Subcutaneous adipose tissue (tissue), 4 donors: ENCODE measurements around the gene EIF5. TPM values are rescaled to one million over a fixed set of nuclear protein-coding genes. Genes with fewer than 3 reads are reported as not detected.

Experiments
- total RNA-seq, 4 donors: library from RNA; depleted of rRNA; stranded (reverse); fragments of >200 nt; gene quantifications; one replicate each; pipeline ENCODE4 v1.1.0, GENCODE V29; 2016
- TF ChIP-seq, protein P1 (sequence below): fragments of 450-650 bp; IDR thresholded peaks from one replicate; pipeline ENCODE4 v1.5.1; 2016; ENCODE audit warnings: low read depth, mild to moderate bottlenecking, control low read depth, antibody characterized with exemption, moderate library complexity

The EIF5 gene
- total RNA-seq, 4 donors from 2014 or later: 124 to 353 (median 137) TPM

DNA sequence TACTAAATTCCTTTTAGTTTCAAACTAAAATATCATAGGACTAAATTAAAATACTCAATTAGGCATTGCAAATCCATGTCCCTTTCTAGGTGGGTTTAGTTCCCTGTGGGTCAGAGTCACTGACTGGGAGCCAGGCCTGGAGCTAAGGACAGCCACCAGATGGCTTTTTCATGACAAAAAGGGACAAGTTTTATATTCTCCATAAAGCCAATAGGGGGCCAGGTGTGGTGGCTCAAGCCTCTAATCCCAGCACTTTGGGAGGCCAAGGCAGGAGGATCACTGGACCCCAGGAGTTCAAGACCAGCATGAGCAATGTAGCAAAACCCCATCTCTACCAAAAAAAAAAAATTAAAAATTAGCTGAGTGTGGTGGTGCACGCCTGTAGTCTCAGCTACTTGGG, 35.4 kb upstream of the EIF5 start:
- TF ChIP-seq, protein P1, sequence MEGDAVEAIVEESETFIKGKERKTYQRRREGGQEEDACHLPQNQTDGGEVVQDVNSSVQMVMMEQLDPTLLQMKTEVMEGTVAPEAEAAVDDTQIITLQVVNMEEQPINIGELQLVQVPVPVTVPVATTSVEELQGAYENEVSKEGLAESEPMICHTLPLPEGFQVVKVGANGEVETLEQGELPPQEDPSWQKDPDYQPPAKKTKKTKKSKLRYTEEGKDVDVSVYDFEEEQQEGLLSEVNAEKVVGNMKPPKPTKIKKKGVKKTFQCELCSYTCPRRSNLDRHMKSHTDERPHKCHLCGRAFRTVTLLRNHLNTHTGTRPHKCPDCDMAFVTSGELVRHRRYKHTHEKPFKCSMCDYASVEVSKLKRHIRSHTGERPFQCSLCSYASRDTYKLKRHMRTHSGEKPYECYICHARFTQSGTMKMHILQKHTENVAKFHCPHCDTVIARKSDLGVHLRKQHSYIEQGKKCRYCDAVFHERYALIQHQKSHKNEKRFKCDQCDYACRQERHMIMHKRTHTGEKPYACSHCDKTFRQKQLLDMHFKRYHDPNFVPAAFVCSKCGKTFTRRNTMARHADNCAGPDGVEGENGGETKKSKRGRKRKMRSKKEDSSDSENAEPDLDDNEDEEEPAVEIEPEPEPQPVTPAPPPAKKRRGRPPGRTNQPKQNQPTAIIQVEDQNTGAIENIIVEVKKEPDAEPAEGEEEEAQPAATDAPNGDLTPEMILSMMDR: no peak

DNA sequence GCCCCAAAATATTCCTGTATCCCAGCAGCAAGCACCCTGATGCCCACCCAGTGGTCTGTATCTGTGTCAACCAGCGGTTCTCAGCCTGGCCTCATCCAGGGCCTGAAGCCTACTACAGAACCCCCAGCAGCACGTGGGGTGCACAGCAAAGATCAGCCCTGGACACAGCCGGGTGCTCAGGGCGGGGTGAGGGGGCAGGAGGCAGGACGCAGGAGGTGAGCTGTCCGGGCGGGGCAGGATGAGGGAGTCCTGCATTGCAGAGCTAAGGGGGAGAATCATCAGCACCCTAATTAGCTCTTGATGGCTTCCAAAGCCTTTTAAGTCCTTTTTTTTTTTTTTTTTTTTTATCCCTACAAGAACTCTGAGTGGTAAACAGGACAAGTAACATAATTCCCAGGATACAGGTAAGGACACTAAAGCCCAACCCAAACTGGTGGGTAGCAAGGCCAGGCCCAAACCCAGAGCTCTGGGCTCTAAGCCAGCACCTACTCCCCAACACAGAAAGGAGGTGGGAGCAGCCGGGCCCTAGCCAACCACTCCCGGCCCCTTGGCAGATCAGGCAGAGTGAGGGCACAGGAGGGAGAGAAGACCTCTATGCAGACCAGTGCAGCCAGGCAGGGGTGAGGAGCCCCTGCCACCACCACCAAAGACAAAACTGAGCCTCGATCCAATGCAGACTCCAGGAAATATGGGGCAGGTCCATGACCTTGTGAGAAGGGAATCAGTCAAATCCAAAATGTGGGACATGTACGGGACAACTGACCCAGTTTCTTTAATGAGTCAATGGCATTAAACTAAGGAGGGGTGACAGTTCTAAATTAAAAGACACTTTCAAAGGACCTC, 32.3 kb upstream of the EIF5 start:
- TF ChIP-seq, protein P1: no peak

DNA sequence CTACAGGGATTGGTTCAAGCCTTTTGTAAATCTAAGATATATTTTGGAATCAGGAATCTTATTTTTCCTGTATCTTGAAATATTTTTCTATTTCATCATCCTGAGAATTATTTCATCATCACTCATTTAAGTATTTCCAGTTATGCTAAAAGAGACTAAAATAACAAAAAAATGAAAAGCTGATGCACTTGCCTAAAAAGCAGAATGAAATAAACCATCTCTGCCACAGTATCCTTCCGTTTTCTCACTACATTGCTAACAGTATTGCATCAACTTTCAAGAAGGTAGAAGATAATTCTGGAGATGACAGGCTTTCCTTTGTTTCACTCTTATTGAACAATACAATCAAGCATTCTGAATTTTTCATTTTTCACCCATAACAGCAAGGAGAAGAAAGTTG, 31.1 kb upstream of the EIF5 start:
- TF ChIP-seq, protein P1: no peak

DNA sequence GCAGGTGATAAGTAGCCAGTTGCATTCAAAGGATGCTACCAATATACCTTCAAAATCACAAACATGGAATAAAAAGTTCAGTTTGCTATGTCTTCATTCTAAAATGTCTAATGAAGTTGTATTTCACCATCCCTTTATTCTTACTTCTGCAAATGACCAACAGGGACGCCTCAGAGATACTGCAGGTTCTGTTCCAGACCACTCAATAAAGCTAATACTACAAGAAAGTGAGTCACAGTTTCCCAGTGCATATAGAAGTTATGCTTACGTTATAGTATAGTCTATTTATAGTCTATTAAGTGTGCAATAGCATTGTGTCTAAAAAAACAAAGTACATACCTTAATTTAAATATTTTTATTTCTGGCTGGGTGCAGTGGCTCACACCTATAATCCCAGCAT, 29.3 kb upstream of the EIF5 start:
- TF ChIP-seq, protein P1: no peak

DNA sequence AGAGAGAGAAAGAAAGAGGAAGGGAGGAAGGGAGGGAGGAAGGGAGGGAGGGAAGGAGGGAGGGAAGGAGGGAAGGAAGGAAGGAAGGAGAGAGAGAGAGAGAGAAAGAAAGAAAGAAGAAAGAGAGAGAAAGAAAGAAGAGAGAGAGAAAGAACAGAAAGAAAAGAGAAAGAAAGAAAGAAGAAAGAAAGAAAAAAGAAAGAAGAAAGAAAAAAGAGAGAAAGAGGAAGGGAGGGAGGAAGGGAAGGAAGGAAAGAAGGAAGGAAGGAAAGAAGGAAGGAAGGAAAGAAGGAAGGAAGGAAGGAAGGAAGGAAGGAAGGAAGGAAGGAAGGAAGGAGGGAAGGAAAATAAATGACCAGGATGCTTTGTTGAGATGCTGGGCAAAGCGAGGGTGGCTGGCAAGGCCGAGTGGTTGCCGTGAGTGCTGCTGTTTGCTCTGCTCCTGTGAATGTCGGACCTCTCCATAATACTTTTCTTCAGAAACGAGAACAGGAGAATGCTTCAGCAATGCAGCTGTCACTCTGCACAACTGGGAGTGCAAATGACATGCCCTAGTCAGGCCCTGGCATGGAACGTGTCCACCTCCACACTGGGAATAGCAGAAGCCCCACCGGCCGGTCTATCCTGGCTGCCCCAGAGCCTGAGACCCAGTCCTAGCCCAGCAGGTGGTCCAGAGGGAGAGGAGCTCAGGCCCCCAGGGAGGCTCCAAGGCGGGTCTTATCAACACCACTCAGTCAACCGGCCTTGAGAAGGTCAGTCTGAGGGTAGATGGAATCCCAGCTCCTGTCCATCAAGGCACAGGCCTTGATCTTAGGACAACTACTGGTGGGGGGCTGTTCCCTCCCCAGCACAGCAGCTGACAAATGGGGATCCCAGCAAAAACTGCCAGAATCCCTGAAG, 25.1 kb upstream of the EIF5 start:
- TF ChIP-seq, protein P1: no peak

DNA sequence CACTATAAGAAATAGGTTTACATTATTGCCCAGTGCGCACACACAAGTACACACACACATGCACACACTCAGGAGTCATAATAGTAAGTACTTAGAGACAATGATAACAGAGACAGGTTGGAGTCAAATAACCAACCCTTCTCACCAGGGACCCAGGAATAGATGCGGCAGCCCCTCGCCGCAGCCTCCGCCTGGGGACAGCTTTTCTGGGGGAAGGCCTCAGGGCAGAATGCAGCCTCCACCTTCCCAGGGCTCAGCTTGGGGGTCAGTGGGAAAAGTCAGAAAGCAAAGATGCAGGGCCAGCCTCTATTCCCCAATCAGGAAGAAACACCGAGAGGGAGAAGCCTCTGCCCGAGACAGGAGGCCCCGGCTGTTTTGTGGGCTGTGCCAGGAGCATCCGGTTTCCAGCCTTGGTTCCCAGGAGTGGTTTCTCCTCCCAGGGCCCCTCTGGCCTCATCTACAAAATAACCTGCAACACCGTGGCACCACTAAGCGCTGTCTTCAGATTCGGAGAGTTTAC, 23.4 kb upstream of the EIF5 start:
- TF ChIP-seq, protein P1: no peak
